ENCODE measurements around the gene SLC8A1.

The SLC8A1 gene

GRCh38 chr2:40487602-40488001, 35.7 kb upstream of the SLC8A1 start:
- TF ChIP-seq EZH2phosphoT487 (IDR thresholded peaks at IDR 0.05; ENCODE audit: borderline replicate concordance): no peak
- no peak for TF ChIP-seq CTCF (conservative IDR thresholded peaks at IDR 0.05; ENCODE audit: low read length)
- Histone ChIP-seq H3K4me3 (ENCODE audit: low read length, poor library complexity, severe bottlenecking) (no peak overlapping the region), H3F3A (ENCODE audit: low read depth) (no peaks in the 10 kb centered on the region), H3K27me3 (ENCODE audit: insufficient read depth, low read length, poor library complexity, severe bottlenecking) (no peaks in the 10 kb centered on the region), H3K79me2 (ENCODE audit: insufficient read depth, low read length) (no peaks in the 10 kb centered on the region), H3K9me3 (ENCODE audit: insufficient read depth, low read depth, low read length) (no peaks in the 10 kb centered on the region), H3K4me2 (ENCODE audit: low read depth, low read length, poor library complexity, severe bottlenecking) (peak overlapping the region; percentile 68), H3K36me3 (ENCODE audit: insufficient read depth, low read length) (no peaks in the 10 kb centered on the region), H4K20me1 (ENCODE audit: insufficient read depth, low read length, poor library complexity, severe bottlenecking) (no peaks in the 10 kb centered on the region), H3K4me1 (ENCODE audit: insufficient read depth, low read length, poor library complexity, severe bottlenecking) (peaks cover 19% of the 10 kb centered on the region), H3K9ac (ENCODE audit: low read depth, low read length, poor library complexity, severe bottlenecking) (no peak overlapping the region), H2AFZ (ENCODE audit: low read length) (peak overlapping the region; percentile 97), H3K9me2 (replicated peaks; ENCODE audit: low read depth, low read length) (no peaks in the 10 kb centered on the region)

- Histone ChIP-seq H3F3A (ENCODE audit: low read depth) (no peaks in the 10 kb centered on the region), H3K79me2 (ENCODE audit: insufficient read depth, low read length) (no peaks in the 10 kb centered on the region), H3K4me3 (ENCODE audit: low read length, poor library complexity, severe bottlenecking) (no peak overlapping the region), H2AFZ (ENCODE audit: low read length) (no peak overlapping the region), H3K9me2 (replicated peaks; ENCODE audit: low read depth, low read length) (no peaks in the 10 kb centered on the region), H3K27me3 (ENCODE audit: insufficient read depth, low read length, poor library complexity, severe bottlenecking) (no peaks in the 10 kb centered on the region), H3K4me1 (ENCODE audit: insufficient read depth, low read length, poor library complexity, severe bottlenecking) (peaks cover 19% of the 10 kb centered on the region), H4K20me1 (ENCODE audit: insufficient read depth, low read length, poor library complexity, severe bottlenecking) (no peaks in the 10 kb centered on the region), H3K36me3 (ENCODE audit: insufficient read depth, low read length) (no peaks in the 10 kb centered on the region), H3K4me2 (ENCODE audit: low read depth, low read length, poor library complexity, severe bottlenecking) (no peak overlapping the region), H3K9ac (ENCODE audit: low read depth, low read length, poor library complexity, severe bottlenecking) (no peak overlapping the region), H3K9me3 (ENCODE audit: insufficient read depth, low read depth, low read length) (no peaks in the 10 kb centered on the region)
- TF ChIP-seq CTCF (conservative IDR thresholded peaks at IDR 0.05; ENCODE audit: low read length) (no peak), EZH2phosphoT487 (IDR thresholded peaks at IDR 0.05; ENCODE audit: borderline replicate concordance) (no peak)
Observed at GRCh38 chr2:40485854-40486253, 34.0 kb upstream of the SLC8A1 start.

- Histone ChIP-seq H3K4me2 (ENCODE audit: low read depth, low read length, poor library complexity, severe bottlenecking) (no peak overlapping the region), H3K27me3 (ENCODE audit: insufficient read depth, low read length, poor library complexity, severe bottlenecking) (no peaks in the 10 kb centered on the region), H3K36me3 (ENCODE audit: insufficient read depth, low read length) (no peaks in the 10 kb centered on the region), H3K9ac (ENCODE audit: low read depth, low read length, poor library complexity, severe bottlenecking) (no peak overlapping the region), H4K20me1 (ENCODE audit: insufficient read depth, low read length, poor library complexity, severe bottlenecking) (no peaks in the 10 kb centered on the region), H3K9me2 (replicated peaks; ENCODE audit: low read depth, low read length) (no peaks in the 10 kb centered on the region), H3F3A (ENCODE audit: low read depth) (no peaks in the 10 kb centered on the region), H3K79me2 (ENCODE audit: insufficient read depth, low read length) (no peaks in the 10 kb centered on the region), H3K9me3 (ENCODE audit: insufficient read depth, low read depth, low read length) (no peaks in the 10 kb centered on the region), H2AFZ (ENCODE audit: low read length) (no peak overlapping the region), H3K4me3 (ENCODE audit: low read length, poor library complexity, severe bottlenecking) (no peak overlapping the region), H3K4me1 (ENCODE audit: insufficient read depth, low read length, poor library complexity, severe bottlenecking) (peaks cover 19% of the 10 kb centered on the region)
- no peak for TF ChIP-seq EZH2phosphoT487 (IDR thresholded peaks at IDR 0.05; ENCODE audit: borderline replicate concordance)
- no peak for TF ChIP-seq CTCF (conservative IDR thresholded peaks at IDR 0.05; ENCODE audit: low read length)
Observed at GRCh38 chr2:40485318-40485717, 33.4 kb upstream of the SLC8A1 start.
